Smooth muscle cell (in vitro differentiated cells): ENCODE data around the gene IMPDH2. TPM values are rescaled to one million over a fixed set of nuclear protein-coding genes. Genes with fewer than 3 reads are reported as not detected.
A peak's percentile ranks its signal among the peaks of the same experiment; 100 is the strongest.

Source experiments
- DNase-seq: peaks from one replicate; lab custom pipeline; 2025; ENCODE audit not compliant: unreplicated experiment; lab: John Stamatoyannopoulos, UW
- H2AFZ ChIP-seq: fragments of 200-600 bp; sonication (generic); 2 replicates; pipeline ENCODE4 v1.6.0; 2016; ENCODE audit warnings: antibody characterized with exemption, low read depth, mild to moderate bottlenecking
- H3F3A ChIP-seq: fragments of 200-600 bp; sonication (generic); 2 replicates; pipeline ENCODE4 v1.6.0; 2017; ENCODE audit warnings: antibody characterized with exemption, low read depth
- H3K27ac ChIP-seq: fragments of 200-600 bp; sonication (generic); 2 replicates; pipeline ENCODE4 v1.5.1; 2016; ENCODE audit warnings: low read depth, mild to moderate bottlenecking
- H3K27me3 ChIP-seq: fragments of 200-600 bp; sonication (generic); 2 replicates; pipeline ENCODE4 v1.6.1; 2016; ENCODE audit warnings: low read depth, mild to moderate bottlenecking
- H3K36me3 ChIP-seq: fragments of 200-600 bp; sonication (generic); 2 replicates; pipeline ENCODE4 v1.5.1; 2016; ENCODE audit warnings: low read depth
- H3K4me1 ChIP-seq: fragments of 200-600 bp; sonication (generic); 2 replicates; pipeline ENCODE4 v1.5.1; 2016; ENCODE audit warnings: low read depth
- H3K4me2 ChIP-seq: fragments of 200-600 bp; sonication (generic); 2 replicates; pipeline ENCODE4 v1.6.0; 2016; ENCODE audit warnings: mild to moderate bottlenecking
- H3K4me3 ChIP-seq: fragments of 200-600 bp; sonication (generic); 2 replicates; pipeline ENCODE4 v1.5.1; 2016; ENCODE audit warnings: mild to moderate bottlenecking
- H3K79me2 ChIP-seq: fragments of 200-600 bp; sonication (generic); 2 replicates; pipeline ENCODE4 v1.6.0; 2016; ENCODE audit warnings: low read depth, mild to moderate bottlenecking
- H3K9ac ChIP-seq: fragments of 200-600 bp; sonication (generic); 2 replicates; pipeline ENCODE4 v1.6.0; 2016; ENCODE audit warnings: low read depth
- H3K9me3 ChIP-seq: fragments of 200-600 bp; sonication (generic); replicated peaks from 2 replicates; pipeline ENCODE4 v1.5.1; 2016; ENCODE audit warnings: low read depth
- H4K20me1 ChIP-seq: fragments of 200-600 bp; sonication (generic); 2 replicates; pipeline ENCODE4 v1.6.0; 2016; ENCODE audit warnings: low read depth
- WGBS: methylation state at CpG from one replicate; pipeline ENCODE4 v1.1.7; 2016; ENCODE audit warnings: low lambda C conversion rate; 5-methylcytosine and 5-hydroxymethylcytosine counted together
- polyA plus RNA-seq: library from polyadenylated mRNA; unstranded; fragments of >200 nt; fragmentation: Nextera tagmentation; extraction: Ambion mirVana; gene quantifications from 2 replicates; pipeline ENCODE4 v1.2.1, GENCODE V29; 2016
- total RNA-seq: library from RNA; depleted of rRNA; stranded (reverse); fragments of >200 nt; gene quantifications from 2 replicates; pipeline ENCODE4 v1.2.3, GENCODE V29; 2014
- TF ChIP-seq, protein P1 (sequence below): fragments of 200-600 bp; sonication (generic); IDR thresholded peaks from 2 replicates; pipeline ENCODE4 v1.5.1; 2017; ENCODE audit warnings: borderline replicate concordance, mild to moderate bottlenecking, antibody characterized with exemption; ENCODE audit not compliant: insufficient read depth, poor library complexity, severe bottlenecking

The IMPDH2 gene
- total and polyA plus RNA-seq, 2 experiments from 2014 or later, result 105 to 121 TPM

DNA sequence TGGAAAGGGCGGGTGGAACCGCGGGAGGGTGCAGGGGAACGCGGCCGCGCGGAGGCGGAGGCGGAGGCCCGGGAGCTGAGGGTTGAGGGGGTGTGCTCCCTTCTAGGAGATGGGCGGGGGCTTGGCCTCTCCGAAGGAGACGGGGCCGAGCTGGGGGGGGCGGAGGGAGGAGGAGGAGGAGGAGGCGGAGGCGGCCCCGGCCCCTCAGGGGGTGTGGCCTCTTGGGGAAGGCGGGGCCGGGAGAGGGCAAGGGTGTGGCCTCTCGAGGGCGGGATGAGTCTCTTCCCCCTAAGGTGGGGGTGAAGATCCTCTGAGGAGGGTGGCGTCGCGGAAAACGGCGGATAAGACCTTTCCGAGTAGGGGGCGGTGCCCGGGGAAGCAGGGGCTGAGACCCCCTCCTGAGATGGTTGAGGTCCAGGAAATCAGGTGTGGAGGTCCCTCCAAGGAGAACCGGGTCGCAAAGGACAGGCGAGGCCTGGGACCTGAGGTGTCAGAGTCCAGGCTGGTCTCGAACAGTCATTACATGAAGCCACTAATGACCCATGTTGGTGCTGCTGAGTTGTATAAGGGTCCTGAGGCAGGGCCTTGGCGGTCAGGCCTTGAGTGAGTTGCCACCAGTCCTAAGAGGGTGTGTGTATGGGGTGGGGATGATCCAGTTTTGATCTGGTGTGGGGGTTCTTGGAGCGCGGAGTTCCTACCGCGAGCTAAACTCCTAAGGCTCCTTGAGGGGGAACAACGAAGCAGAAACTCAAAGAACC, 21.2 kb downstream of the IMPDH2 start:
- Histone ChIP-seq H3F3A (peaks cover 4% of the 10 kb centered on the region), H4K20me1 (peaks cover 51% of the 10 kb centered on the region), H2AFZ (peak overlapping the region; percentile 65), H3K27ac (peak overlapping the region; percentile 90), H3K36me3 (no peaks in the 10 kb centered on the region), H3K79me2 (peaks cover 56% of the 10 kb centered on the region), H3K4me2 (peak overlapping the region; percentile 91), H3K9ac (peak overlapping the region; percentile 91), H3K4me3 (peak overlapping the region; percentile 66), H3K27me3 (no peaks in the 10 kb centered on the region), H3K9me3 (no peaks in the 10 kb centered on the region), H3K4me1 (peaks cover 12% of the 10 kb centered on the region)
- peak; percentile 83 for DNase-seq
- WGBS, result 28% methylated on average over 22 of the region's 41 CpGs
- TF ChIP-seq, protein P1, sequence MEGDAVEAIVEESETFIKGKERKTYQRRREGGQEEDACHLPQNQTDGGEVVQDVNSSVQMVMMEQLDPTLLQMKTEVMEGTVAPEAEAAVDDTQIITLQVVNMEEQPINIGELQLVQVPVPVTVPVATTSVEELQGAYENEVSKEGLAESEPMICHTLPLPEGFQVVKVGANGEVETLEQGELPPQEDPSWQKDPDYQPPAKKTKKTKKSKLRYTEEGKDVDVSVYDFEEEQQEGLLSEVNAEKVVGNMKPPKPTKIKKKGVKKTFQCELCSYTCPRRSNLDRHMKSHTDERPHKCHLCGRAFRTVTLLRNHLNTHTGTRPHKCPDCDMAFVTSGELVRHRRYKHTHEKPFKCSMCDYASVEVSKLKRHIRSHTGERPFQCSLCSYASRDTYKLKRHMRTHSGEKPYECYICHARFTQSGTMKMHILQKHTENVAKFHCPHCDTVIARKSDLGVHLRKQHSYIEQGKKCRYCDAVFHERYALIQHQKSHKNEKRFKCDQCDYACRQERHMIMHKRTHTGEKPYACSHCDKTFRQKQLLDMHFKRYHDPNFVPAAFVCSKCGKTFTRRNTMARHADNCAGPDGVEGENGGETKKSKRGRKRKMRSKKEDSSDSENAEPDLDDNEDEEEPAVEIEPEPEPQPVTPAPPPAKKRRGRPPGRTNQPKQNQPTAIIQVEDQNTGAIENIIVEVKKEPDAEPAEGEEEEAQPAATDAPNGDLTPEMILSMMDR, result no peak

DNA sequence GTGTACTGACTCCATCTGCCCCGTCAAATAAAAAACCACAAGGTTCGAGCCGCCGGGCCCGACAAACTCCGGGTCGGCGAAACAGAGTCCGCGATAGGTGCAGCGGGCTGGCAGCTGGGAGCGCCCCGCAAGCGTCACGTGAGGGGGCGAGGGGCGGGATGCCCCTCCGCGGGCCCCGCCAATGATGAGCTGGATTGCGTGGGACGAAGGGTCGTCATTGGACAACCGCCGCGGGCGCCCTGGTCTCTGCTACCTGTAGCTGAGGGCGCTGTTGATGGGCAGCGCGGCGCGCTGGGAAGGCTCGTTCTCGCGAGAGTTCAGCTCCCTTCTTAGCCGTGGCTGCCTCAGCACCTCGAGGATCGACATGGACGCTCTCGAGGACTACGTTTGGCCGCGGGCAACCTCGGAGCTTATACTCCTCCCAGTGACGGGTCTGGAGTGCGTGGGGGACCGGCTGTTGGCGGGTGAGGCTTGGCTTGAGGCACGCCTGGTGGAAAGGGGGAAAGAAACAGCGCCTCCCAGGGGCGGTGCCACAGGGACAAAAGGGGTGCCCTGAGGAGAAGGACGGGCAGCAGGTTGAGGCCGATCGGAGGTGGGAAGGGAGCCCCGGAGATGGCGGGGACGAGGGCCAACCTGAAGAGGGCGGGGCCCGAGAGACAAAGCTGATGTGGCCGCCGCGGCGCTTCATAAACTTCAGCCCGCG, 22.0 kb downstream of the IMPDH2 start, which contains the start of gene WDR6:
Gene WDR6, plus strand, starts transcription at position 324 of the 703 bp plus-strand sequence. Its CDS starts 41 bp downstream, at position 365.
- Histone ChIP-seq H3K27me3 (no peaks in the 10 kb centered on the region), H3K79me2 (peaks cover 48% of the 10 kb centered on the region), H3K27ac (peak within 1 kb of the TSS; percentile 90), H3K4me3 (peak within 1 kb of the TSS; percentile 66), H3K36me3 (no peaks in the 10 kb centered on the region), H4K20me1 (peaks cover 43% of the 10 kb centered on the region), H3K9me3 (no peaks in the 10 kb centered on the region), H3F3A (peaks cover 4% of the 10 kb centered on the region), H3K9ac (peak within 1 kb of the TSS; percentile 91), H2AFZ (peak within 1 kb of the TSS; percentile 65), H3K4me1 (peaks cover 12% of the 10 kb centered on the region), H3K4me2 (peak within 1 kb of the TSS; percentile 91)
- TF ChIP-seq, protein P1, result peak; percentile 36
- DNase-seq, result peak; percentile 88
- under 1% methylated on average over 59 of the region's 65 CpGs for WGBS

DNA sequence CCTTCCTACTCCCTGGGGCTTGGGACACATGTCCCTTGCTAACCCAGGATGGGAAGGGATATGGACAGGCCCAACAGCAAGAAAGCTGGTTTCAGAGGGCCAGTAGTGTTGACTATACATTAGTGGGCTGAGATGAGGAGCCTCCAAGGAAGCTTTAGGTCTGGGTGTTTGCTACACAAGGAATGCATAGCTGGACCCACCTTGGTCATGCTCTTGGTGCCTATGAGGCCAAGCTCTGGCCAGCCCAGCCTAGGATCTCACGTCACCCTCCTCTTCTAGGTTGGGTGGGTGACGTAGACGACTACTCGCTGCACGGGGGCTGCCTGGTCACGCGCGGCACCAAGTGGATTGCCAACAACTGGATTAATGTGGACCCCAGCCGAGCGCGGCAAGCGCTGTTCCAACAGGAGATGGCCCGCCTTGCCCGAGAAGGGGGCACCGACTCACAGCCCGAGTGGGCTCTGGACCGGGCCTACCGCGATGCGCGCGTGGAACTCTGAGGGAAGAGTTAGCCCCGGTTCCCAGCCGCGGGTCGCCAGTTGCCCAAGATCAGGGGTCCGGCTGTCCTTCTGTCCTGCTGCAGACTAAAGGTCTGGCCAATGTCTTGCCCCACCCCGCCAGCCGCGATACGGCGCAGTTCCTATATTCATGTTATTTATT, 22.7 kb downstream of the IMPDH2 start:
- H3K4me3 ChIP-seq, result peak overlapping the region; percentile 66
- peak overlapping the region; percentile 91 for H3K4me2 ChIP-seq
- H4K20me1 ChIP-seq, result peaks cover 37% of the 10 kb centered on the region
- H3K4me1 ChIP-seq, result peaks cover 12% of the 10 kb centered on the region
- peaks cover 4% of the 10 kb centered on the region for H3F3A ChIP-seq
- H3K36me3 ChIP-seq, result no peaks in the 10 kb centered on the region
- no peak for DNase-seq
- peaks cover 41% of the 10 kb centered on the region for H3K79me2 ChIP-seq
- TF ChIP-seq, protein P1, result no peak
- no peaks in the 10 kb centered on the region for H3K9me3 ChIP-seq
- H2AFZ ChIP-seq, result no peak overlapping the region
- H3K9ac ChIP-seq, result peak overlapping the region; percentile 91
- H3K27ac ChIP-seq, result peak overlapping the region; percentile 90
- 10% methylated on average over 32 of the region's 32 CpGs for WGBS
- no peaks in the 10 kb centered on the region for H3K27me3 ChIP-seq
